CD4-positive, alpha-beta T cell (primary cell): ENCODE data around the gene CYP2J2. TPM values are rescaled to one million over a fixed set of nuclear protein-coding genes. Genes with fewer than 3 reads are reported as not detected.
A peak's percentile ranks its signal among the peaks of the same experiment; 100 is the strongest.
"Not testable (repeated sequence)": the region's sequence is repeated elsewhere in the genome, so short reads cannot be mapped to it uniquely, and the experiment has no call there.

Experiments
- ATAC-seq: fragments of 200-7000 bp; cut with Tn5 transposase; one replicate; pipeline ENCODE4 v1.10.0; 2022; ENCODE audit warnings: mild to moderate bottlenecking; ENCODE audit not compliant: poor library complexity
- CTCF ChIA-PET: fragments of 350-600 bp; sonication (Branson Sonifier 250); formaldehyde crosslinking; loops from one replicate; lab custom pipeline; 2021; ENCODE audit warnings: antibody characterized with exemption, inconsistent platforms; lab: Charles Lee
- POLR2A ChIA-PET: fragments of 350-600 bp; sonication (Branson Sonifier 250); formaldehyde crosslinking; loops from one replicate; lab custom pipeline; 2021; ENCODE audit warnings: antibody characterized with exemption, inconsistent platforms; lab: Charles Lee
- DNase-seq, 14 experiments: peaks; one replicate each; pipeline ENCODE4 v3.0.0-alpha.2; 2013 to 2020; ENCODE audit warnings: mixed read lengths in 2 of 14
- H3K27ac ChIP-seq, 2 donors: one replicate each; pipeline versions ENCODE4 v1.5.1 to v1.7.0; 2013; ENCODE audit warnings: low read length in 2 of 2, low read depth in 1 of 2, mild to moderate bottlenecking in 1 of 2
- H3K27me3 ChIP-seq, 2 experiments: 1 replicate in 1 of 2; 2 replicates in 1 of 2; pipeline versions ENCODE4 v1.6.1 to v1.7.0; 2013; ENCODE audit warnings: low read length in 2 of 2, control low read depth in 1 of 2, mild to moderate bottlenecking in 1 of 2, moderate library complexity in 1 of 2; ENCODE audit not compliant: insufficient read depth in 2 of 2, control insufficient read depth in 1 of 2
- H3K36me3 ChIP-seq: one replicate; pipeline ENCODE4 v1.6.1; 2013; ENCODE audit warnings: low read length, control low read depth; ENCODE audit not compliant: insufficient read depth
- H3K4me1 ChIP-seq: one replicate; pipeline ENCODE4 v1.6.1; 2013; ENCODE audit warnings: low read length, control low read depth; ENCODE audit not compliant: insufficient read depth
- H3K4me3 ChIP-seq: one replicate; pipeline ENCODE4 v1.5.1; 2013; ENCODE audit warnings: mild to moderate bottlenecking, low read length, moderate library complexity
- H3K9me3 ChIP-seq, 2 experiments: 1 replicate in 1 of 2; 2 replicates in 1 of 2; pipeline versions ENCODE4 v1.6.1 to v1.7.0; 2013; ENCODE audit warnings: low read length in 2 of 2, mild to moderate bottlenecking in 2 of 2, control low read depth in 1 of 2, moderate library complexity in 1 of 2; ENCODE audit not compliant: control insufficient read depth in 1 of 2, insufficient read depth in 1 of 2
- H3K27ac Mint-ChIP-seq: one replicate; pipeline ENCODE4 v1.8.0; 2020; ENCODE audit warnings: mixed read lengths
- H3K27me3 Mint-ChIP-seq: one replicate; pipeline ENCODE4 v1.8.0; 2021; ENCODE audit warnings: mixed read lengths
- H3K36me3 Mint-ChIP-seq: one replicate; pipeline ENCODE4 v1.8.0; 2021; ENCODE audit warnings: low read depth, mixed read lengths
- H3K4me1 Mint-ChIP-seq: one replicate; pipeline ENCODE4 v1.8.0; 2021; ENCODE audit warnings: low read depth, mixed read lengths
- H3K4me3 Mint-ChIP-seq: one replicate; pipeline ENCODE4 v1.8.0; 2020; ENCODE audit warnings: mild to moderate bottlenecking, mixed read lengths
- H3K9me3 Mint-ChIP-seq: one replicate; pipeline ENCODE4 v1.8.0; 2020; ENCODE audit warnings: mixed read lengths
- CTCF ChIP-seq: fragments of 200-600 bp; IDR thresholded peaks from one replicate; pipeline ENCODE4 v1.8.0; 2022; ENCODE audit warnings: antibody characterized with exemption, mild to moderate bottlenecking
- intact Hi-C, 2 experiments: fragments of 100-400 bp; cut with DNase I in 1 of 2; cut with micrococcal nuclease in 1 of 2; formaldehyde crosslinking; loops; one replicate each; pipeline versions ENCODE4 v1.15.1 to v1.9.0; 2023 to 2025; cut with DNase I, micrococcal nuclease
- total RNA-seq, 174 experiments: library from RNA in 2 of 174; stranded (reverse) in 2 of 174; gene quantifications; one replicate each; pipeline ENCODE4 v1.2.3 and lab custom pipeline; 2021 to 2026

The CYP2J2 gene
- total RNA-seq, 2 experiments from 2014 or later, result 0.28 to 0.33 TPM

DNA sequence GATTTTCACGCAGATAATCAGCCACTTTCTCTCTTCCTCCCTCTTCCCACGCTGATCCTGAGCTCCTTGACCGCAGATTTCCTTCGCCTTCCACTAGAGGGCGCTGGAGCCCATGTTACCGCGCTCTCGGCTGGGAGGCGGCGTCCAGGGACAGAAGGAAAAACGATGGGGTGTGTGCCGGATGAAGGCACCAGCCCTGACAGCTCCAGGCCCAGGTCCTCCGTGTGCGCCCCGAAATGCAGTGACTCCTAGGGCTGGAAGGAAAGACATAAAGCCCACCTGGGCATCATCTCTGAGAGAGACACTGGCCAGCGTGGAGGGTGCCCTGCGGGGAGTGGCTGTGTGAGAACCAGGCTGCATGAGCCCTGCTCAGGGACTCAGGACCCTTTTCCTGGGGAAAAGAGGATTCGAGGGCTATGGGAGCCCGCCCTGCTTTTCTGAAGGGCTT lies 44.9 kb upstream of the CYP2J2 start:
- Mint-ChIP-seq H3K27me3 (peaks cover 30% of the 10 kb centered on the region), H3K4me3 (no peak overlapping the region), H3K36me3 (no peaks in the 10 kb centered on the region), H3K4me1 (peaks cover 7% of the 10 kb centered on the region), H3K9me3 (no peaks in the 10 kb centered on the region), H3K27ac (no peak overlapping the region)
- peaks cover 5% of the 10 kb centered on the region for H3K4me1 ChIP-seq
- intact Hi-C loops, result loop anchor here (5.0 to 10.0 kb wide), 4 partner anchors 1071 to 1613 kb away; no protein-coding TSS in a partner anchor
- POLR2A ChIA-PET, result no interaction called here
- peaks cover 7 to 14% of the 10 kb centered on the region in 2 experiments for H3K27me3 ChIP-seq
- ATAC-seq (no peak), DNase-seq (peak in 13 of 14 experiments; percentile 4 to 61 (median 30))
- H3K4me3 ChIP-seq, result no peak overlapping the region
- no peaks in the 10 kb centered on the region for H3K36me3 ChIP-seq
- TF ChIP-seq CTCF, result peak; percentile 81
- H3K9me3 ChIP-seq, result no peaks in the 10 kb centered on the region
- H3K27ac ChIP-seq, result no peak overlapping the region
- CTCF ChIA-PET, result interaction anchor here (0.6 to 1.3 kb wide), 3 partner anchors 10 to 1480 kb away, joined by 3 read pairs; no protein-coding TSS in a partner anchor

- H3K27me3 ChIP-seq, CTCF ChIA-PET, H3K27ac Mint-ChIP-seq, ATAC-seq, POLR2A ChIA-PET, DNase-seq, H3K9me3 ChIP-seq, H3K36me3 ChIP-seq, H3K4me1 ChIP-seq, H3K27ac ChIP-seq, H3K4me3 ChIP-seq, H3K9me3 Mint-ChIP-seq, H3K36me3 Mint-ChIP-seq, H3K4me1 Mint-ChIP-seq, H3K4me3 Mint-ChIP-seq: not testable (repeated sequence)
- H3K27me3 Mint-ChIP-seq, result peaks cover 22% of the 10 kb centered on the region
- intact Hi-C loops, result loop anchor here (5.0 to 10.0 kb wide), 4 partner anchors 1073 to 1615 kb away; no protein-coding TSS in a partner anchor
Measured at GRCh38 chr1:59969542-59970175, 43.1 kb upstream of the CYP2J2 start.

DNA sequence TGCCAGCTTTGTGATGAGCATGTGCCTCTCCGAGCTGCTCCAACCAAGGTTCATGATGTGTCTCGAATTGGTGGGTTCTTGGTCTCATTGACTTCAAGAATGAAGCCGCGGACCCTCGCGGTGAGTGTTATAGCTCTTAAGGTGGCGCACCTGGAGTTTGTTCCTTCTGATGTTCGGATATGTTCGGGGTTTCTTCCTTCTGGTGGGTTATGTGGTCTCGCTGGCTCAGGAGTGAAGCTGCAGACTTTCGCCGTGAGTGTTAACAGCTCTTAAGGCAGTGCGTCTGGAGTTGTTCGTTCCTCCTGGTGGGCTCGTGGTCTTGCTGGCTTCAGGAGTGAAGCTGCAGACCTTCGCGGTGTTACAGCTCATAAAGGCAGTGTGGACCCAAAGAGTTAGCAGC lies 42.2 kb upstream of the CYP2J2 start:
- H3K27ac Mint-ChIP-seq, H3K4me1 Mint-ChIP-seq, CTCF ChIA-PET, ATAC-seq, H3K27me3 ChIP-seq, DNase-seq, H3K27ac ChIP-seq, POLR2A ChIA-PET, H3K4me3 ChIP-seq, H3K36me3 ChIP-seq, intact Hi-C loops, H3K4me3 Mint-ChIP-seq, H3K9me3 Mint-ChIP-seq, H3K9me3 ChIP-seq, H3K4me1 ChIP-seq, H3K36me3 Mint-ChIP-seq: not testable (repeated sequence)
- peaks cover 15% of the 10 kb centered on the region for H3K27me3 Mint-ChIP-seq

DNA sequence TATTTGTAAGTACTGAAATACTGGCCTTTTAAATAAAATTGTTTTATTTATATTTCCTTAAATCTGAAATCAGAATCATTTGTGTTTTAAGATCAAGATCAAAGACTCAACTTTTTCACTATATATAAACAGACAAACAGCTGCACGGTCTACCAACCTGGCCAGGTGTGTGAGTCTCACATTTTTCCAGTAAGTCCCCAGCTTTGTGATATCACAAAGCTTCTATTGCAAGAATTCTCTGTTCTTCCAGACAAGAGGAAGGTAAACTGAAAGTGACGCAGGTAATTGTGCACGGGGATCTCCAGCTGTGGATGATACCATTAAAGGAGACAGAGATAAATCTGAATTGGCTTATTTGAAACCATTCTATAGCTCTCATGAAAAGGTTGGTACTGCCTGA lies 41.2 kb upstream of the CYP2J2 start:
- Mint-ChIP-seq H3K4me3 (no peak overlapping the region), H3K4me1 (peaks cover 7% of the 10 kb centered on the region), H3K27me3 (peaks cover 10% of the 10 kb centered on the region), H3K36me3 (no peaks in the 10 kb centered on the region), H3K27ac (no peak overlapping the region), H3K9me3 (no peaks in the 10 kb centered on the region)
- H3K4me1 ChIP-seq, result peaks cover 5% of the 10 kb centered on the region
- no peaks in the 10 kb centered on the region for H3K9me3 ChIP-seq
- H3K4me3 ChIP-seq, result no peak overlapping the region
- POLR2A ChIA-PET, result no interaction called here
- no peak for TF ChIP-seq CTCF
- H3K27me3 ChIP-seq, result no peaks in the 10 kb centered on the region
- ATAC-seq (no peak), DNase-seq (no peak)
- intact Hi-C loops, result no loop called here
- CTCF ChIA-PET, result interaction anchor here (1.1 kb wide), 1 partner anchor 21 kb away, joined by 3 read pairs; no protein-coding TSS in a partner anchor
- no peaks in the 10 kb centered on the region for H3K36me3 ChIP-seq
- H3K27ac ChIP-seq, result no peak overlapping the region
